ENCODE measurements around the gene COX7A2. TPM values are rescaled to one million over a fixed set of nuclear protein-coding genes. Genes with fewer than 3 reads are reported as not detected.

Gene COX7A2, protein sequence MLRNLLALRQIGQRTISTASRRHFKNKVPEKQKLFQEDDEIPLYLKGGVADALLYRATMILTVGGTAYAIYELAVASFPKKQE
- total RNA-seq = 100 to 1,000 TPM; 704 to 802 TPM
- long read RNA-seq, transcript COX7A2-206 (3 exons, 325 nt) = minor isoform, 6 of 200 reads
- long read RNA-seq, transcript COX7A2-202 (4 exons, 773 nt) = major isoform, 184 of 200 reads
- long read RNA-seq, partial matches to known transcripts = 2 of 200 reads
- long read RNA-seq, other reads (novel, unspliced or antisense) = 6 of 200 reads

DNA sequence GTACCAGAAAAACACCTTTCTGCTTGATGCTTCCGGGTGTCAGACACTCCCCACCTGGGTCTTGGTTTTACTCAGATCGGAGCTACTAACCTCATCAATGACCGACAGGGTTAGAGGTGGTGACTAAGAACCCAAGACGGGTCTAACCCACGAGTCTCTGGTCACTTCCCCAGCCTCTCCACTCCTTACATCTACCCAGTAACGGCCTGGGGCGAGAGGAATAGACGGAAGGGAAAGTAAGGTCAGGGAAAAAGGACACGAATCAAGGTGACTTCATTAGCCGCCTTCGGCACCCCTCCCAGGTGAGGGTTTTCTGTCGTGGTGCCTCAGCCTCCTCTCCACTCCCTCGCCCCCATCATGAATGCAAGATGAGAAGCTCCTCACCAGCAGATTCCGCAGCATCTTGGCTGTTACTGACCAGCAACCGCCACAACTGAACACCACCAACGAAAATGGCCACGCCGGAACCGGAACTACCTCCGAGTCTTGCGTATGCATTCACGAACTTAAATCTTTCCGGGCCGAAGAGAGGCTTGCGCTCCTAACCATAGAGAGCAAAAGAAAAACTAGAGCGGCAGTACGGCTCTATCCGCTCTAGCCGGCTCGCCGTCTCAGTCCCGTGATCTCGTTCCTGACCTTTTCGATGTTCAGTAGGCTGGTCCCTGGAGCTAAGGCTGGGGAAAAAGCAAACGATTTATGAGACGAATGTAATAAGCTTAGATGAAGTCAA, at the start of gene COX7A2:
TSS of gene COX7A2 (minus strand) at position 469 of the 730 bp plus-strand sequence. CDS start at position 402, 67 bp downstream.
- peak; percentile 90 to 91 for DNase-seq
- intact Hi-C loops (cut with DNase I, micrococcal nuclease) = no loop called here
- ATAC-seq = peak; percentile 98

DNA sequence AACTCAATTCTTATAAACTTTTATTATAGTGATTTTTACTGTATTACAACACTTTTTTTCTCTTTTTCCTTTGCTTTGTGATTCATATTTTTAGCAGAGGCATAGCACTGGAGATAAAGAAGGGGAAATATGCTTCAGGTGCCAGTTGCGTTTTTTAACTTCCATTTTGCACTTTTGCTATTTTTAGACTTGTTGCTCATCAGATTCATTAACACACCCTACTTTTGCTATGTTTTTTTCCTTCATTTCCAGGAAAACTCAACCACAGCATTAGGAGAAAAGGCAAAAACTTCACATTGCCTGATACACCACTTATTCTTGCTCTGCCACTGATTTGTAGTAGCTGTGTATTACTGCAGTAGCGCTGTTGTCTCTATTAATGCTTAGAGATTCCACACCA, 49.0 kb upstream of the COX7A2 start:
- ATAC-seq (no peak), DNase-seq (no peak)
- intact Hi-C loops (cut with DNase I, micrococcal nuclease) = no loop called here

DNA sequence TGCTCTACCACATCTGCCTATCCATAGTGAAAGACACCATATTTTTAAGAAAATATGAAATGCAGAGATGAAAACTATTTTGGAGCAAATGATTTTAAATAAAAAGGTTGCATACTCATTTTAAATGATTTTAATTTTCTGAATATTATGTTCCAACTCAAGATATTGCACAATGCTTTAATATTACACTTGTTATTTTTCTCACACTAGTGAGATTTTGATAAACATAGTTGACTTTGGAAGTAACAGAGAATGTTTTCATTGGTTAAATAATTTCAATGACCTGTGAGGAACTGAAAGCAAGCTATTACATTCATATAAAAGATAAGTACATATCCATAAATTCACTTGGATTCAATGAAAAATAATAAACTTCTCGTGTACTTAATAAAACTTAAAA, 48.1 kb upstream of the COX7A2 start:
- no peak for DNase-seq
- intact Hi-C loops (cut with DNase I, micrococcal nuclease) = no loop called here
- no peak for ATAC-seq

DNA sequence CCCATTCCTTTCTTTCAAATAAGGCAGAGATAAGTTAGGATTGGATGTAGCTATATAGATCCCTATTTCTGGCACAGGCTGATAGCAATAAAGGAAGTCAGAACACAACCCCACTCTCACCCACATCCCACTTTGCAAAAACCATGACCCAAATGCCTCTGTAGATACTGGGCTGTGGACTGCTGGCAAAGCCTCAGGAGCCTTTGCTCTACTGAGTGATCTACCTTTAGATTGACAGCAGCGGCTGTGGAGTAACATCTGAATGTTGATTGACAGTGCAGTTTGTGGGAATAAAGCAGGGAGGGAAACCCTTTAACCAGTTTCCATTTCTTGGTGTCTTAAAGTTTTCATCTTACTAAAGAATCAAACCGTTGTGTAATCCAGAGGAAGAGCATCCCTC, 47.7 kb upstream of the COX7A2 start:
- ATAC-seq = no peak
- intact Hi-C loops (cut with DNase I, micrococcal nuclease) = no loop called here
- no peak for DNase-seq

DNA sequence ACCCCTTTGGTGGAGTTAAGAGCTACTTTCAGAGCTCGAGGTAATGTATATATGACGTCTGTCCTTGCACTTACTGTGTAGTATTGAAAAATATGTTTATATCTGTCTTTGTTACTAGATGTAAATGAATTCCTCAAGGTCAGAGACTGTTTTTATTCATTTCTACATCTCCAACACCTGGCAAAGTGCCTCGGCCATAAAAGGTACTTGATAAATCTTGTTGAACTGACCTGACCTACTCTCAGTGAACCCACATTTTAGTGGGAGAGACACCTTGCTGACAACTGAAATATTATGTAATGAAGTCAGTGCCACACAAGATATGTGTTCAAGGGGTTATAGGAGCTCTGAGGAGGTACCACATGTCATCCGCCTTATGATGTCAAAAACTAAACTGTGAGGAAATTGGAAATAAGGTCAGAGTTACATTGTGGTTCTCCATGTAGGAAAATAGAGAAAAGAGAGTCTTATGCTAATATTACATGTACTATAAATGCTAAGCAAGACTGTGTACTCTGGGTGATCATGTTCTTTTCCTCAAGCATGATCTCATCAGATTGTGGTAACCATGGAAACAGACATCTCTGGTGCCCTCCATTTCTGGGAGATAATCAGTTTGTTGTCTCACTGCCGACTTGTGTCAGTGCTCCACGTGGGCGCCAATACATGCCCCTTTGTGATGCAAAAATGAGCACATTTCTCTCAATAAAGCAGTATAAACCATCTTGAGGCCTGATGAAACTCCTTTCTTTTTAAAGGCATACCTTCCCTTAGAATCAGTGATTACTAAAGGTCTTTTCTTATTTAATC, 46.7 kb upstream of the COX7A2 start:
- intact Hi-C loops (cut with DNase I, micrococcal nuclease) = no loop called here
- no peak for DNase-seq

DNA sequence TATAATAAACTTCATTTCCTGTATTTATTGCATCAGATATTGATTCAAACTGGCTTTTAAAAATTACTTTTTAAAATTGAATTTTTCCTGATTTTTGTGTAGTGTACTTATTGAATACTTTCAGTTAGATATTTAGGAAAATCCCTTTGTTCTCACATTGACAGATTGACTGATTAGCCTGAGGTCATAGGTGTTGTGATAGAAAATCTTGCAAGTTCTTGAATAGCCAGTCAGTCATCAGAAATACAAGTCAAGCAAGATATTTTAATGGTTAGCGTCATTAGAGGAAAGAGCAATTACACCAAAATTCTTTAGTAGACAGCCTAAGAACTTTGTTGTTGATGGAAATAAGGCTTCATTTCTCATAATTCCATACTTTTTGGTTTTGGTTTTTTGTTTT, 44.4 kb upstream of the COX7A2 start:
- no peak for ATAC-seq
- intact Hi-C loops (cut with DNase I, micrococcal nuclease) = no loop called here
- no peak for DNase-seq

More for the DNA sequence above, 46.7 kb upstream of the COX7A2 start:
- ATAC-seq = no peak

DNA sequence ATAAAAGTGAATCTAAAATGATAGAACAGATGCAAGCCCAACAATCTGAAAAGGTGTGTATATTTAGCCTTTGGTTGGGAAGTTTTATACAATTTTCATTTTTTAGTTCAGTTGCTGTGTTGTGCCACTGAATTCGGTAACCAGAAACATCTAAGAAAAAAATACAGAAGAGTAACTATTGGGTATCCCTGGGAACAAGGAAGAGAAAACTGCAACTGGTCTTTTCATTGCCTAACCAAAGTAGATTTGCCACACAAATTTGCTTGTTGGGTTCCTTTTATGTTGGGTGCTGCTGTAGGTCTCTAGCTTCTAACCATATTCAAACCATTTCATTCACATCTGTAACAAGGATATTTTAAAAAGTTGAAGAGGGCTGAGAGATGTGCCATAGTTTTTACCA, 43.8 kb upstream of the COX7A2 start:
- ATAC-seq (no peak), DNase-seq (no peak)
- intact Hi-C loops (cut with DNase I, micrococcal nuclease) = no loop called here

DNA sequence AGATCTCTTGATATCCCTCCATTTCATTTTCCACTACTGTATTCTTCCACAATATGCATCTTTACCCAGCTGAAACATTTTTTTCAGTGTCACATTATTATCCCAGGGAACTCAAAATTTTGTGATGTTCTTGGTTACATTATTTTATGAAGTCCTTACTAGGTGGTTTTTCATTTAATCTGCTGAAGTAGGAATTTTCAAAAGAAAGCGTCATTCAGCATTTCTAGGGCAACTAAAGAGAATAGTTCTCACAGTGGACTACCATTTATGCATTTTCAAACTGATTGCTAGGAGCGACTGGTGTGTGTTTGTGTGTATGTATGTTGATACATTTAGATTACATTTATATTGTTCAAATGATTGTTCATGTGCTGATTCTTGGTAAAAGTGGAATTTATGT, 43.4 kb upstream of the COX7A2 start:
- intact Hi-C loops (cut with DNase I, micrococcal nuclease) = no loop called here
- no peak for ATAC-seq
- DNase-seq = no peak

DNA sequence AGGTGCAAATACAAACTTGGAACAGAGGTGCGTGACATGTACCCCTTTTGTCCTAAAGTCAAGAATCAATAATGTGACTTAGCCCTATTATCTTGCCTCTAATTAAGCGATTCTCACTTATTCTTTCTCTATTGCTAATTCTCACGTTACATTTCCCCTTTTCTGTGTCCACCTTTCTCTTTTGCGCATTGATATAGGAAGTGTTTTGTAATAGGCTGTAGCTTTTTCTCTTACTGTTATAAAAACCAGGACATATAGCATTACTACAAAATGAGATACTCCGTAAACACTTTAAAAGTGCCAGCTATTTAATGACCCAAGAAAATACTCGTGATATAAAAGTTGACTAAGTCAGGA, 41.7 kb upstream of the COX7A2 start:
- intact Hi-C loops (cut with DNase I, micrococcal nuclease) = no loop called here
- DNase-seq (no peak), ATAC-seq (no peak)

DNA sequence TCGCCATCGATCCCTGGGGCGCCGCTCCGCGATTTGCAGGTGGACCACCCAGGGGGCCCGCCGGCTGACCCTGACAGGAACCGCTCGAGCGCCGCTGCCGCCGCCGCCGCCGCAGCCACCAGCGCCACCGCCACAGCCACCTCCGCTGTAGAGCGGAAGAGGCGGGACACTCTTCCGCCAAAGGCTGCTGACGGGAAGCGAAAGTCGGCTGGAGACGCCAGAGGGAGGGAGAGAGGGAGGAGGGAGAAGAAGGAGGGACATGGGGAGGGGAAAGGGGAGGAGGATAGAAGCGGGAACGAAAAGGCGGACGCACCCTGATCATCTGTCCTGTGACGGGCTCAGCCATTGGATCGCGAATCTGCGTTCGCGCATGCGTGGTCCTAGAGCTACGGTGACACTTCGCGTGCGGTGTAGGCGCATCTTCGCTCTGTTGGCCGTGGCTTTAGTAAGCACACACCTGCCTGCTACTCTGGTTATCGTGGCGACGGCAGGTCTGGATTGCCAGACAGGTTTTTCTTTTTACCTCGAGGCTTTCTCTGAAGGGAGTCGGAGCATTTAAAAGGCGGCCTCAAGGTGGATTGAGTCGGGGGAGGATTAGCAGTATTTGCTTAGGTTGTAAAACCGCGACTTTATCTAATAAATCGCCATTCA, 41.2 kb upstream of the COX7A2 start, which contains the start of gene TMEM30A:
TSS of gene TMEM30A (minus strand) at position 161 of the 651 bp plus-strand sequence. CDS start at position 7, 154 bp downstream.
- DNase-seq = peak; percentile 96 to 99
- intact Hi-C loops (cut with DNase I, micrococcal nuclease) = no loop called here
- ATAC-seq = peak; percentile 97

DNA sequence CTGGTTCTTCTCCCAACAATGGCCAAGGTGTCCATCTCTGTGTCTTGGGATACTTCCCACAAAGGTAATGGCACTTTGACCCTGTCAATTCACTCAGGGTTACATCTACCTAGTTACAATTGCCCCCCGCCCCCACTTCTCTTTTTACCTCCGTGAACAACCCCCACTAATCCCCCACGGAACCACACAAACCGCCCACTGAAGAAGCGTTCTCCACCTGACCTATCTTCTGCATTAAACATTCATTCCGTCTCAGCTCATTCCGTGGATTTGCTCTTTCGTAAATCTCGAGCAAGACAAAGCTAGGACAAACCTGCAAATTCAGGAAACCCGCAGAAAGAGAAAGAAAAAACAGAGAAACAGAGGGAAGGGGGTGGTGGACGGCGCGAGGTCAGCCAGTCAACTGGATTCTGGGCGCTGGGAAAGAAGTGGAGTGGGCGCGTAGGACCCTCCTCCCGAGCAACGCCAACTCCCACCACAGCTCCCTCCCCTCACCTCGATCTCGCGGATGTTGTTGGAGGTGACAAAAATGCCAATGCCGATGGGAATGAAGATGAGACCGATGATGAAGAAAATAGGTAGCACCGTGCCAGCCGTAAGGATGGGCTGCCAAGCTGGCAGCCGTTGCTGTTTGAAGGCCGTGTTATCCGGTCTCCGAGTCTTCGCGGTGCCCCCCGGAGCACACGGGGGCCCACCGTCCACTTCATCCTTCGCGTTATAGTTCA, 40.5 kb upstream of the COX7A2 start:
- ATAC-seq = peak; percentile 47
- intact Hi-C loops (cut with DNase I, micrococcal nuclease) = no loop called here
- DNase-seq = peak in 1 of 2 donors; percentile 30

DNA sequence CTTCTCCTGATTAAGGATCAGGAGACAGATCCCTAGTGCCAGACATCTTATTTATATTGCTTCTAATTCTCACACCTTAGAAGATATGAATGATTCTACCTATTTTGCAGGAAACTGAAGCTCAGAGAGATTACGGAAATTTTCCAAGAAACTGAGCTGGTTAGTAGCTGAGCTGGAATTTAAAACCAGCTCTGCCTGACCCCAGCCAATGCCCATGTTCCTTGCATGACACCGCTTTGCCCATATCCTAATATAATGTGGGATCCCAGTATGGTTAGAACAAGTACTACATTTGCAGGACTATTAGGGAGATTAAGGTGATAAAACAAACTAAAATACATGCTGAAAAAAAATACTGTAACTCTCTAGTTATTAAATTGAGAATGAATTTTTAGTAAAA, 39.1 kb upstream of the COX7A2 start:
- ATAC-seq (no peak), DNase-seq (no peak)
- intact Hi-C loops (cut with DNase I, micrococcal nuclease) = no loop called here

DNA sequence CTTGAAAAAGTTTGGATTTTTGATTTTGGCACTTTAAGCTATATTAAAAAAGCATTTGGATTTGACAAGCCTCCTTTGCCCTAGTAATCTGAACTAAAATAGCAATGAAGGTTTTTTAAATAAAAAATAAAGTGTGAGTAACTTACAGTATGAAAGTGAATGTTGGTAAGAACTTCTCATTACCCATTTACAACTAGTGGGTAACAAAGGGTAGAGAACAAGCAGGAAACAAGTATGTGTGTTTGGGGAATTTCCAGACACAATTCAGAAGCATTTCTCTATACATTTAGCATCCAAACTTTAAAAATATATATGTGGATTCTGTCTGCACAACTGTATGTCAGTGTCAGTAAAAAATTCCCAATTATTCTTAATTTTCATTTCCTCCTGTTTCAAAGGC, 38.1 kb upstream of the COX7A2 start:
- intact Hi-C loops (cut with DNase I, micrococcal nuclease) = no loop called here
- DNase-seq = no peak
- no peak for ATAC-seq

DNA sequence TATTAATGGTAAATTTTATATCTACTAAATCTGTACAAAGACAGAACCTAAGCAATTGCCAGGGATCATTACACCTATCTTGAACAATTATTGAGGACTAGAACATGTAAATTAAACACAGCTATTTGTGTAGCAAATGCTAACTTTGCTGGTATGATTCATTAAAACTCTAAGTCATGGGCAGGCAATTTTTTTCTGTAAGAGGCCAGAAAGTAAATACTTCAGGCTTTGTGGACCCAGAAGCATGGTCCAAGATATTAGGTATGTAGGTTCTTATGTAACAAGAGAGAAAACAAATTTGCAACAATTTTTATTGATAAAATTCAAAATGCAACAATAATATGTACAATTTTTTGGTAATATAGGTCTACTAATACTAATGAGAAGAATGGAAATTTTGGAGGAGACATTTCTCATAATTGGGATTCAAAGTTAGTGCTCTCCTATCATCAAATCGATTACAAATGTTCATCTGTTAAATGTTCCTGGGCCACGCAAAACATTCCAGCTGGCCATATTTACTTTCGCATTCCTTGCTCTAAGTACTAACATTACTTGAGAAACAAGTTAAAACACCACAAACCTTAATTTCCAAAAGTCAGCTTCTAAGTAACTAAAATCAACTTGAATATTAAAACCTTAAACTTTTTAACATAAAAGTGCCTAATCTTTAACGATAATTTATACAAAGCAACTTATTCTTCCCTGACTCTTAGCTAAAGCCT, 36.7 kb upstream of the COX7A2 start:
- DNase-seq = no peak
- no peak for ATAC-seq
- intact Hi-C loops (cut with DNase I, micrococcal nuclease) = no loop called here

DNA sequence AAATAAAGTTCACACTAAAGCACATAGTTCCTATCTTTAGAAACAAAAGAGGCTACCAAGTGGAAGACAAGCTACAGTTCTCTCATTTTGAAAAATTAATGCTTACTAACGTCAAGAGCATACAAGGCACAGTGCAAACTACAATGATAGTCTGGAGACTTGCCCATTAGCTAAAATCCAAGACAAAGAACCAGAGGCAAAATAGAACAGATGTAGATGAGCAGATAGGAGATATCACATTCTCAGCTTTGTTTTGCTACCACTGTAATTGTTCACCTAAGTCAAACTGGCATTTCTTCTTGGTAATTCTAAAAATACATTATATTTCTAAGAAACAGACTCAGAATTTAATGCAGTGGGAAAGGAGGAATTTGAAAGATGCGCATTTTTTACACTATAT, 35.8 kb upstream of the COX7A2 start:
- intact Hi-C loops (cut with DNase I, micrococcal nuclease) = no loop called here
- ATAC-seq (no peak), DNase-seq (no peak)

DNA sequence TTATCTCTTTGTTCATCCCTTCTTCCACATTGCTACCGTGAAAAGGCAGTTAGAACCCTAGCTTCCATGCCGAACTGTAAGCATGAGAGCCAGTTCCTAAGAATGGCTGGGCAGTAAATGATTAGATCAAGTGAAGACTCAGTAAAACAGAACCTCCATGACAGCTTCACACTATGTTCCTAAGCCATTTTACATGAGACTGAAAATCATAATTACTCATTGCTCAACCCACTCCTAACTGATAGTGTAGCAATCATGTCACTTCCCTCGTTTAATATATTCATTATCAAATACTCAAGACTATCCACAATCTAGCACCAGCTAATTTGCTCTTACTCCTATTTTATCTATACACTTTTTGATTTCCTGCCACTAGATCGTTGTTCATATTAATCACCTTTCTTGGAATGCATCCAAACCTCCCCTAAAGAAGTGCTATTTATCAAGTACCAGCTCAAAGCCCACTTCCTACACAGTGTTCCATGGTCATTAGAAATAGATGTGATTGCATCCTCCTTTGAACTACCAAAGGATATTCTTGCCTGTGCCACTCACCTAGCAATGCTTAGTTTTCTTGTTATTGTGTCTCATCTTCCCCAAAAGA, 35.0 kb upstream of the COX7A2 start:
- intact Hi-C loops (cut with DNase I, micrococcal nuclease) = no loop called here
- ATAC-seq (no peak), DNase-seq (no peak)

DNA sequence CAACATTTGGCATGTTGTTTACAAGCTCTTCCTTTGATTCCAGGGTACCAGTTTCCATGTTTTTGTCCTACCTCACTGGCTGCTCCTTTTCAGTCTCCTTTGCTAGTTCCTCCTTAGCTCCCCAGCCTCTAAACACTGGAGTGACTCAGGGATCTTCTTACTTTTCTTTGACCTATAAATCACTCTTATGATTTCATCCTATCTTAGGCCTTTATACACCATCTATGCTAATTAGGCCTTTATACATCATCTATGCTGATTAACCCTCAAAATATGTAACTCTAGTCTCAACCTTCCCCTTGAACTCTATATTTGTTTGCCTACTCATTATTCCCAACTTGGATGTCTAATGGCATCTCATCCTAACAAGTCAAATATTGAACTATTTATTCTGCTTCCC, 31.5 kb upstream of the COX7A2 start:
- no peak for DNase-seq
- intact Hi-C loops (cut with DNase I, micrococcal nuclease) = no loop called here
- ATAC-seq = no peak

DNA sequence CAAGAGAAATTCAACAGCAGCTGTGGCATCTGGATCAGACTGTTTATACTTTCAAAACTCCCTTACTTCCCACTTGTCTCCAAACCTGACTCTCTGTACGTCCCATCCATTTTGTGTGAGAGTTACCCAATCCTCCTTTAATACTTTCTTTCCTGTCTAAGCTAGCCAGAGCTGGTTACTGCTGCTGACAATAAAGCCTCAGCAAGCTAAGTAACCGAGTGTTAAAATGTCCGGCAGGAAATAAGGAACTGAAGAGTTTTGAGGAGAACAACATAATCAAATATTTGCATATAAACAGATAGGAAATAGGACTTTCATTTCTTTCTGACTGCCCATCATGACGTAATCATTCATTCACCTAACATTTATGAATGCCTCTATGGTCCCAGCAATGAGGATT, 29.4 kb upstream of the COX7A2 start:
- no peak for DNase-seq
- ATAC-seq = no peak
- intact Hi-C loops (cut with DNase I, micrococcal nuclease) = no loop called here
